Stomach (tissue), 4 donors: ENCODE data around the gene TARBP1.

ENCODE experiments used
- CTCF ChIP-seq, 7 experiments: fragments of 450-650 bp in 4 of 7; fragments of 200-600 bp in 3 of 7; sonication (generic) in 3 of 7; IDR thresholded peaks; one replicate each; pipeline ENCODE4 v1.5.1; 2016 to 2019; ENCODE audit warnings: antibody characterized with exemption in 7 of 7, control low read depth in 2 of 7, mild to moderate bottlenecking in 1 of 7
- POLR2A ChIP-seq, 4 donors: fragments of 450-650 bp; IDR thresholded peaks; one replicate each; pipeline ENCODE4 v1.6.1; 2016; ENCODE audit warnings: antibody characterized with exemption in 4 of 4, control low read depth in 2 of 4, mild to moderate bottlenecking in 1 of 4, moderate library complexity in 1 of 4
- POLR2AphosphoS5 ChIP-seq, 3 donors: sonication (generic); formaldehyde crosslinking; IDR thresholded peaks; one replicate each; pipeline ENCODE4 v1.6.1; 2016; ENCODE audit warnings: antibody characterized with exemption in 3 of 3

GRCh38 chr1:234479866-234480265, 887 bp upstream of the TARBP1 start:
- TF ChIP-seq POLR2A (IDR thresholded peaks at IDR 0.05), result no peak
- TF ChIP-seq CTCF (IDR thresholded peaks at IDR 0.05), result no peak
- no peak for TF ChIP-seq POLR2AphosphoS5 (IDR thresholded peaks at IDR 0.05)
